DND-41 (cell line): ENCODE data around the gene FNBP1L.

ENCODE experiments used
- ATAC-seq: fragments of 200-7000 bp; cut with Tn5 transposase; 3 replicates; pipeline ENCODE4 v1.9.1; 2021; ENCODE audit warnings: low read depth; ENCODE audit not compliant: insufficient read depth
- DNase-seq: peaks from one replicate; pipeline ENCODE4 v3.0.0-alpha.2; 2020
- H2AFZ ChIP-seq: 2 replicates; pipeline ENCODE4 v1.6.0; 2012; ENCODE audit warnings: low read depth, low read length
- H3K27ac ChIP-seq: 2 replicates; pipeline ENCODE4 v1.5.1; 2012; ENCODE audit warnings: low read length, inconsistent platforms
- H3K27me3 ChIP-seq: fragments of 200-600 bp; sonication (generic); 2 replicates; pipeline ENCODE4 v1.6.0; 2012; ENCODE audit warnings: low read length, mild to moderate bottlenecking, inconsistent platforms; ENCODE audit not compliant: insufficient read depth, poor library complexity
- H3K36me3 ChIP-seq: 2 replicates; pipeline ENCODE4 v1.5.1; 2012; ENCODE audit warnings: low read length, inconsistent platforms; ENCODE audit not compliant: insufficient read depth
- H3K4me1 ChIP-seq: 2 replicates; pipeline ENCODE4 v1.5.1; 2012; ENCODE audit warnings: mild to moderate bottlenecking, low read length; ENCODE audit not compliant: insufficient read depth
- H3K4me2 ChIP-seq: 2 replicates; pipeline ENCODE4 v1.6.0; 2012; ENCODE audit warnings: mild to moderate bottlenecking, moderate library complexity, low read length, inconsistent platforms; ENCODE audit not compliant: insufficient read depth
- H3K4me3 ChIP-seq, 2 experiments: fragments of 200-600 bp in 1 of 2; shearing (Covaris generic) in 1 of 2; 2 replicates each; pipeline ENCODE4 v1.5.1; 2012 to 2016; ENCODE audit warnings: inconsistent platforms in 2 of 2, low read length in 2 of 2, mild to moderate bottlenecking in 2 of 2, low read depth in 1 of 2, moderate library complexity in 1 of 2
- H3K79me2 ChIP-seq: 2 replicates; pipeline ENCODE4 v1.6.0; 2012; ENCODE audit warnings: low read length, inconsistent platforms; ENCODE audit not compliant: insufficient read depth
- H3K9ac ChIP-seq: 2 replicates; pipeline ENCODE4 v1.6.0; 2012; ENCODE audit warnings: low read depth, mild to moderate bottlenecking, inconsistent platforms, low read length, moderate library complexity
- H3K9me3 ChIP-seq: 2 replicates; pipeline ENCODE4 v1.5.1; 2012; ENCODE audit warnings: low read length, moderate library complexity, mild to moderate bottlenecking, inconsistent platforms; ENCODE audit not compliant: insufficient read depth, severe bottlenecking
- H4K20me1 ChIP-seq: 2 replicates; pipeline ENCODE4 v1.6.0; 2012; ENCODE audit warnings: low read length; ENCODE audit not compliant: insufficient read depth
- EZH2 ChIP-seq: IDR thresholded peaks from 3 replicates; pipeline ENCODE4 v1.6.1; 2012; ENCODE audit warnings: borderline replicate concordance, low read depth, mild to moderate bottlenecking, moderate library complexity, low read length, inconsistent platforms; ENCODE audit not compliant: severe bottlenecking
- TF ChIP-seq, protein P1 (sequence below): IDR thresholded peaks from 2 replicates; pipeline ENCODE4 v1.5.1; 2012; ENCODE audit warnings: borderline replicate concordance, low read length, moderate library complexity, mild to moderate bottlenecking; ENCODE audit not compliant: poor library complexity, severe bottlenecking; ENCODE audit errors: extremely low read depth

The FNBP1L gene

DNA sequence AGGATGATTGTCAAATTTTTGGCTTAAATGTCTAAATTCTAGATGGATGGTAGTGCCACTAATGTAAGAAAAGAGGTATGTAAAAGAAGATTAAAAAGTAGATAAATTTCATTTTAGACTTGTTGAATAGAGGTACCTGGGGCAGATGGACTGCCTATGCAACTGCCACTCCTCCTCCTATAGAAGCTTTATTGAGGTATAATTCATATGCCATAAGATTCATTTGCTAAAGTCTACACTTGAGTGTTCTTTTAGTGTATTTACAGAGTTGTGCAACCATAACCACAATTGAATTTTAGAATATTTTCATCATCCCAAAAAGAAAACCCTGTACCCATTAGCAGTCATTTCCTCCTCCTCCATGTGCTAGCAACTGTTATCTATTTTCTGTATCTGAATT, 70.6 kb downstream of the FNBP1L start:
- Histone ChIP-seq H3K9me3 (no peaks in the 10 kb centered on the region), H3K27me3 (no peaks in the 10 kb centered on the region), H3K4me3 (no peak overlapping the region), H4K20me1 (no peaks in the 10 kb centered on the region), H3K4me2 (no peak overlapping the region), H2AFZ (no peak overlapping the region), H3K79me2 (no peaks in the 10 kb centered on the region), H3K4me1 (no peaks in the 10 kb centered on the region), H3K9ac (no peak overlapping the region), H3K36me3 (0 out of 2 replicates have a peak, but pooled peaks cover 4% of the 10 kb centered on the region), H3K27ac (no peak overlapping the region)
- no peak for TF ChIP-seq EZH2
- TF ChIP-seq, protein P1, sequence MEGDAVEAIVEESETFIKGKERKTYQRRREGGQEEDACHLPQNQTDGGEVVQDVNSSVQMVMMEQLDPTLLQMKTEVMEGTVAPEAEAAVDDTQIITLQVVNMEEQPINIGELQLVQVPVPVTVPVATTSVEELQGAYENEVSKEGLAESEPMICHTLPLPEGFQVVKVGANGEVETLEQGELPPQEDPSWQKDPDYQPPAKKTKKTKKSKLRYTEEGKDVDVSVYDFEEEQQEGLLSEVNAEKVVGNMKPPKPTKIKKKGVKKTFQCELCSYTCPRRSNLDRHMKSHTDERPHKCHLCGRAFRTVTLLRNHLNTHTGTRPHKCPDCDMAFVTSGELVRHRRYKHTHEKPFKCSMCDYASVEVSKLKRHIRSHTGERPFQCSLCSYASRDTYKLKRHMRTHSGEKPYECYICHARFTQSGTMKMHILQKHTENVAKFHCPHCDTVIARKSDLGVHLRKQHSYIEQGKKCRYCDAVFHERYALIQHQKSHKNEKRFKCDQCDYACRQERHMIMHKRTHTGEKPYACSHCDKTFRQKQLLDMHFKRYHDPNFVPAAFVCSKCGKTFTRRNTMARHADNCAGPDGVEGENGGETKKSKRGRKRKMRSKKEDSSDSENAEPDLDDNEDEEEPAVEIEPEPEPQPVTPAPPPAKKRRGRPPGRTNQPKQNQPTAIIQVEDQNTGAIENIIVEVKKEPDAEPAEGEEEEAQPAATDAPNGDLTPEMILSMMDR: no peak
- ATAC-seq: no peak
- DNase-seq: no peak

GRCh38 chr1:93519199-93519829, 71.4 kb downstream of the FNBP1L start:
- H3K27me3 ChIP-seq: no peaks in the 10 kb centered on the region
- no peaks in the 10 kb centered on the region for H3K79me2 ChIP-seq
- no peaks in the 10 kb centered on the region for H4K20me1 ChIP-seq
- DNase-seq (no peak), ATAC-seq (no peak)
- TF ChIP-seq, protein P1: no peak
- TF ChIP-seq EZH2: no peak
- H3K4me1 ChIP-seq: no peaks in the 10 kb centered on the region
- H3K4me2 ChIP-seq: no peak overlapping the region
- no peak overlapping the region for H3K27ac ChIP-seq
- no peak overlapping the region for H3K4me3 ChIP-seq
- H3K36me3 ChIP-seq: 0 out of 2 replicates have a peak, but pooled peaks cover 4% of the 10 kb centered on the region
- no peak overlapping the region for H2AFZ ChIP-seq
- H3K9me3 ChIP-seq: no peaks in the 10 kb centered on the region
- H3K9ac ChIP-seq: no peak overlapping the region

DNA sequence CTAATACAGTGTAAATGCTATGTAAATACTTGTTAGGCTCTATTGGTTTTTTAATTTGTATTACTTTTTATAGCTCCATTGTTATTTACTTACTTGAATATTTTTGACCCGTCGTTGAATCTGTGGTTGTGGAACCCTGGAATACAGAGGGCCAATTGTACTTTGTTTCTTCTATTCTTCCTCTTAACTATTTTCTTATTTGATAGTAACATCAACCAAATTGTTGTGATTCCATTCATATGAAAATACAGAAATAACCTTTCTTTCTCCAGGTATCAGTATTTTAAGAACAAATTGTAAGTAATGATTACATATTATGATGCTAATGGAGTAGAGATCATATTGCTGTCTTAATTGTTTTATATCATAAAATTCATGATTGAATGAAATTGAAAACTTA, 73.7 kb downstream of the FNBP1L start:
- ATAC-seq: no peak
- H3K36me3 ChIP-seq: 0 out of 2 replicates have a peak, but pooled peaks cover 4% of the 10 kb centered on the region
- no peak overlapping the region for H2AFZ ChIP-seq
- H3K27me3 ChIP-seq: no peaks in the 10 kb centered on the region
- H3K27ac ChIP-seq: no peak overlapping the region
- H3K4me2 ChIP-seq: no peak overlapping the region
- TF ChIP-seq, protein P1: no peak
- no peak for TF ChIP-seq EZH2
- DNase-seq: no peak
- no peaks in the 10 kb centered on the region for H3K4me1 ChIP-seq
- H4K20me1 ChIP-seq: no peaks in the 10 kb centered on the region
- no peaks in the 10 kb centered on the region for H3K9me3 ChIP-seq
- H3K79me2 ChIP-seq: no peaks in the 10 kb centered on the region
- H3K9ac ChIP-seq: no peak overlapping the region
- H3K4me3 ChIP-seq: no peak overlapping the region
